H1 (cell line): ENCODE data around the gene GRAMD1B. TPM values are rescaled to one million over a fixed set of nuclear protein-coding genes. Genes with fewer than 3 reads are reported as not detected.

ENCODE experiments used
- ASH2L ChIP-seq: fragments of 200-600, 300-600 bp; sonication (generic); IDR thresholded peaks from one replicate; pipeline ENCODE4 v1.7.1; 2017; ENCODE audit warnings: low read length
- BCL11A ChIP-seq, 2 experiments: IDR thresholded peaks; one replicate each; pipeline ENCODE4 v1.6.1; 2011; ENCODE audit warnings: low read depth in 2 of 2, low read length in 2 of 2, mild to moderate bottlenecking in 2 of 2
- CEBPB ChIP-seq: IDR thresholded peaks from 2 replicates; pipeline ENCODE4 v1.6.1; 2012; ENCODE audit warnings: low read depth, low read length
- EZH2 ChIP-seq: fragments of 200-600 bp; sonication (generic); IDR thresholded peaks from 2 replicates; pipeline ENCODE4 v1.7.1; 2012; ENCODE audit warnings: low read depth, mild to moderate bottlenecking, moderate library complexity, low read length, inconsistent platforms; ENCODE audit not compliant: severe bottlenecking
- PHF8 ChIP-seq: fragments of 200-600 bp; sonication (generic); conservative IDR thresholded peaks from 2 replicates; pipeline ENCODE4 v1.7.1; 2012; ENCODE audit warnings: low read depth, mild to moderate bottlenecking, inconsistent platforms, low read length, moderate library complexity
- POLR2A ChIP-seq, 2 experiments: IDR thresholded peaks; 1 replicate in 1 of 2; 2 replicates in 1 of 2; pipeline ENCODE4 v1.6.1; 2011; ENCODE audit warnings: low read depth in 2 of 2, low read length in 2 of 2, mild to moderate bottlenecking in 2 of 2; ENCODE audit errors: control extremely low read depth in 1 of 2
- RBBP5 ChIP-seq: IDR thresholded peaks from 2 replicates; pipeline ENCODE4 v1.7.1; 2012; ENCODE audit warnings: low read depth, mild to moderate bottlenecking, inconsistent platforms, low read length, moderate library complexity, borderline replicate concordance
- RFX5 ChIP-seq: IDR thresholded peaks from 2 replicates; pipeline ENCODE4 v1.6.1; 2011; ENCODE audit warnings: low read depth, low read length, improper control_type of control experiment, borderline replicate concordance
- SUZ12 ChIP-seq: fragments of 200-600 bp; sonication (generic); IDR thresholded peaks from 2 replicates; pipeline ENCODE4 v1.6.1; 2012; ENCODE audit warnings: mild to moderate bottlenecking, inconsistent platforms, low read length, moderate library complexity, mixed read lengths
- TAF1 ChIP-seq: IDR thresholded peaks from 2 replicates; pipeline ENCODE4 v1.6.1; 2011; ENCODE audit warnings: mild to moderate bottlenecking, low read depth, low read length
- TAF7 ChIP-seq: optimal IDR thresholded peaks from 2 replicates; pipeline ENCODE3; 2011; ENCODE audit warnings: low read depth, mild to moderate bottlenecking, inconsistent platforms, low read length, moderate library complexity, borderline replicate concordance
- polyA plus RNA-seq, 7 experiments: library from polyadenylated mRNA; depleted of rRNA in 3 of 7; stranded (reverse) in 5 of 7; unstranded in 2 of 7; fragments of >200 nt in 5 of 7; fragments of 200-250 nt in 2 of 7; gene quantifications; 1 replicate in 5 of 7; 2 replicates in 1 of 7; 4 replicates in 1 of 7; pipeline versions ENCODE4 v1.2.1 to v1.2.3, GENCODE V29; 2011 to 2013; ENCODE audit warnings: missing spikeins in 2 of 7, mixed read lengths in 2 of 7
- total RNA-seq: library from RNA; stranded (reverse); fragmentation: NEBNext Ultra II Directional; extraction: Animal tissue kit (Norgen Biotek cat#: 25700); gene quantifications from 2 replicates; pipeline ENCODE4 v1.2.1, GENCODE V29; 2021
- TF ChIP-seq, protein P1 (sequence below): fragments of 300-600 bp; sonication (generic); IDR thresholded peaks from 2 replicates; pipeline ENCODE4 v1.7.1; 2012; ENCODE audit warnings: low read length, moderate library complexity, mild to moderate bottlenecking, inconsistent platforms; ENCODE audit not compliant: insufficient replicate concordance

GRAMD1B gene
- total and polyA plus RNA-seq, 2 of the 8 experiments (the other 6 are each of a cell fraction or from before 2014, with no cell fraction given) = 10.1 to 21.2 TPM

DNA sequence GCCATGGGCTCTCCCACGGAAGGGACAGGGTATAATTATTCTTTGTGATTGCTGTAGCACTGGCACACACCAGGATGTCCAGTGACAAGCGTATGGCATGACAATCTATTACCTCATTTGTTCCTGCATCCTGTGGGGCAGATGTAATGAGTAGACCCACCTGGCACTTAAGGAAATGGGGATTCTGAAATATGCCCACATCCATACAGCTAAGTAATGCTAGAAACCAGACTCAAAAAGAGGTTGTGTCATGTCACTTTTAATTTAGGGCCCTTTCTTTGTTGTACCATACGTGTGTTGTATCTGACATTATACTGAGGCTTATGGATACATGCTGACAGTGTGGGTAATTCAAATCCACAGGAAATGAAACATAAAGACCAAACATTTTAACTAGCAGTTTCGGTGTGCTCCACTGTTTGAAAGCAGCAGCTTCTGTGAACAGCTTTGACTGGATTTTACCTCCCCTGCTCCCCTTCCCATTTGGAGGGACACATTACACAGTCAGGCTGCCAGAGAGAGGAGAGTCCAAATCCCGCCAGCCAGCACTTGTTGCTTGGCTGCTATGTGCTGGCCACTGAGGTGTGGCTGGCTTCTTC is 21.2 kb downstream of the GRAMD1B start (continued):
- TF ChIP-seq, protein P1, sequence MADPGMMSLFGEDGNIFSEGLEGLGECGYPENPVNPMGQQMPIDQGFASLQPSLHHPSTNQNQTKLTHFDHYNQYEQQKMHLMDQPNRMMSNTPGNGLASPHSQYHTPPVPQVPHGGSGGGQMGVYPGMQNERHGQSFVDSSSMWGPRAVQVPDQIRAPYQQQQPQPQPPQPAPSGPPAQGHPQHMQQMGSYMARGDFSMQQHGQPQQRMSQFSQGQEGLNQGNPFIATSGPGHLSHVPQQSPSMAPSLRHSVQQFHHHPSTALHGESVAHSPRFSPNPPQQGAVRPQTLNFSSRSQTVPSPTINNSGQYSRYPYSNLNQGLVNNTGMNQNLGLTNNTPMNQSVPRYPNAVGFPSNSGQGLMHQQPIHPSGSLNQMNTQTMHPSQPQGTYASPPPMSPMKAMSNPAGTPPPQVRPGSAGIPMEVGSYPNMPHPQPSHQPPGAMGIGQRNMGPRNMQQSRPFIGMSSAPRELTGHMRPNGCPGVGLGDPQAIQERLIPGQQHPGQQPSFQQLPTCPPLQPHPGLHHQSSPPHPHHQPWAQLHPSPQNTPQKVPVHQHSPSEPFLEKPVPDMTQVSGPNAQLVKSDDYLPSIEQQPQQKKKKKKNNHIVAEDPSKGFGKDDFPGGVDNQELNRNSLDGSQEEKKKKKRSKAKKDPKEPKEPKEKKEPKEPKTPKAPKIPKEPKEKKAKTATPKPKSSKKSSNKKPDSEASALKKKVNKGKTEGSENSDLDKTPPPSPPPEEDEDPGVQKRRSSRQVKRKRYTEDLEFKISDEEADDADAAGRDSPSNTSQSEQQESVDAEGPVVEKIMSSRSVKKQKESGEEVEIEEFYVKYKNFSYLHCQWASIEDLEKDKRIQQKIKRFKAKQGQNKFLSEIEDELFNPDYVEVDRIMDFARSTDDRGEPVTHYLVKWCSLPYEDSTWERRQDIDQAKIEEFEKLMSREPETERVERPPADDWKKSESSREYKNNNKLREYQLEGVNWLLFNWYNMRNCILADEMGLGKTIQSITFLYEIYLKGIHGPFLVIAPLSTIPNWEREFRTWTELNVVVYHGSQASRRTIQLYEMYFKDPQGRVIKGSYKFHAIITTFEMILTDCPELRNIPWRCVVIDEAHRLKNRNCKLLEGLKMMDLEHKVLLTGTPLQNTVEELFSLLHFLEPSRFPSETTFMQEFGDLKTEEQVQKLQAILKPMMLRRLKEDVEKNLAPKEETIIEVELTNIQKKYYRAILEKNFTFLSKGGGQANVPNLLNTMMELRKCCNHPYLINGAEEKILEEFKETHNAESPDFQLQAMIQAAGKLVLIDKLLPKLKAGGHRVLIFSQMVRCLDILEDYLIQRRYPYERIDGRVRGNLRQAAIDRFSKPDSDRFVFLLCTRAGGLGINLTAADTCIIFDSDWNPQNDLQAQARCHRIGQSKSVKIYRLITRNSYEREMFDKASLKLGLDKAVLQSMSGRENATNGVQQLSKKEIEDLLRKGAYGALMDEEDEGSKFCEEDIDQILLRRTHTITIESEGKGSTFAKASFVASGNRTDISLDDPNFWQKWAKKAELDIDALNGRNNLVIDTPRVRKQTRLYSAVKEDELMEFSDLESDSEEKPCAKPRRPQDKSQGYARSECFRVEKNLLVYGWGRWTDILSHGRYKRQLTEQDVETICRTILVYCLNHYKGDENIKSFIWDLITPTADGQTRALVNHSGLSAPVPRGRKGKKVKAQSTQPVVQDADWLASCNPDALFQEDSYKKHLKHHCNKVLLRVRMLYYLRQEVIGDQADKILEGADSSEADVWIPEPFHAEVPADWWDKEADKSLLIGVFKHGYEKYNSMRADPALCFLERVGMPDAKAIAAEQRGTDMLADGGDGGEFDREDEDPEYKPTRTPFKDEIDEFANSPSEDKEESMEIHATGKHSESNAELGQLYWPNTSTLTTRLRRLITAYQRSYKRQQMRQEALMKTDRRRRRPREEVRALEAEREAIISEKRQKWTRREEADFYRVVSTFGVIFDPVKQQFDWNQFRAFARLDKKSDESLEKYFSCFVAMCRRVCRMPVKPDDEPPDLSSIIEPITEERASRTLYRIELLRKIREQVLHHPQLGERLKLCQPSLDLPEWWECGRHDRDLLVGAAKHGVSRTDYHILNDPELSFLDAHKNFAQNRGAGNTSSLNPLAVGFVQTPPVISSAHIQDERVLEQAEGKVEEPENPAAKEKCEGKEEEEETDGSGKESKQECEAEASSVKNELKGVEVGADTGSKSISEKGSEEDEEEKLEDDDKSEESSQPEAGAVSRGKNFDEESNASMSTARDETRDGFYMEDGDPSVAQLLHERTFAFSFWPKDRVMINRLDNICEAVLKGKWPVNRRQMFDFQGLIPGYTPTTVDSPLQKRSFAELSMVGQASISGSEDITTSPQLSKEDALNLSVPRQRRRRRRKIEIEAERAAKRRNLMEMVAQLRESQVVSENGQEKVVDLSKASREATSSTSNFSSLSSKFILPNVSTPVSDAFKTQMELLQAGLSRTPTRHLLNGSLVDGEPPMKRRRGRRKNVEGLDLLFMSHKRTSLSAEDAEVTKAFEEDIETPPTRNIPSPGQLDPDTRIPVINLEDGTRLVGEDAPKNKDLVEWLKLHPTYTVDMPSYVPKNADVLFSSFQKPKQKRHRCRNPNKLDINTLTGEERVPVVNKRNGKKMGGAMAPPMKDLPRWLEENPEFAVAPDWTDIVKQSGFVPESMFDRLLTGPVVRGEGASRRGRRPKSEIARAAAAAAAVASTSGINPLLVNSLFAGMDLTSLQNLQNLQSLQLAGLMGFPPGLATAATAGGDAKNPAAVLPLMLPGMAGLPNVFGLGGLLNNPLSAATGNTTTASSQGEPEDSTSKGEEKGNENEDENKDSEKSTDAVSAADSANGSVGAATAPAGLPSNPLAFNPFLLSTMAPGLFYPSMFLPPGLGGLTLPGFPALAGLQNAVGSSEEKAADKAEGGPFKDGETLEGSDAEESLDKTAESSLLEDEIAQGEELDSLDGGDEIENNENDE = no peak
- TF ChIP-seq TAF1 (no peak), BCL11A (IDR thresholded peaks at IDR 0.05; ENCODE audit: low read depth in 2 of 2, low read length in 2 of 2) (no peak), SUZ12 (no peak), TAF7 (no peak), POLR2A (IDR thresholded peaks at IDR 0.05; ENCODE audit: control extremely low read depth in 1 of 2, low read depth in 2 of 2, low read length in 2 of 2) (no peak), CEBPB (no peak), RBBP5 (no peak), EZH2 (no peak), RFX5 (no peak), PHF8 (no peak), ASH2L (no peak)
